ENCODE data around the gene HIP1R.

Gene HIP1R

GRCh38 chr12:122860854-122861586 lies 25.8 kb downstream of the HIP1R start:
- no peak for DNase-seq

DNA sequence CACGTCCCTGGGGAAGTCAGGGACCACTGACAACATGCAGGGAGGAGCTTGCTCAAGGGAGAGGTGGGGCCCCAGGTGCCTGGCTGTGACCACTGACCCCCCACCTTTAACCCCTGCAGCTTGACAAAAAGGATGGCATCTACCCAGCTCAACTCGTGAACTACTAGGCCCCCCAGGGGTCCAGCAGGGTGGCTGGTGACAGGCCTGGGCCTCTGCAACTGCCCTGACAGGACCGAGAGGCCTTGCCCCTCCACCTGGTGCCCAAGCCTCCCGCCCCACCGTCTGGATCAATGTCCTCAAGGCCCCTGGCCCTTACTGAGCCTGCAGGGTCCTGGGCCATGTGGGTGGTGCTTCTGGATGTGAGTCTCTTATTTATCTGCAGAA lies 26.3 kb downstream of the HIP1R start:
- DNase-seq = no peak

DNA sequence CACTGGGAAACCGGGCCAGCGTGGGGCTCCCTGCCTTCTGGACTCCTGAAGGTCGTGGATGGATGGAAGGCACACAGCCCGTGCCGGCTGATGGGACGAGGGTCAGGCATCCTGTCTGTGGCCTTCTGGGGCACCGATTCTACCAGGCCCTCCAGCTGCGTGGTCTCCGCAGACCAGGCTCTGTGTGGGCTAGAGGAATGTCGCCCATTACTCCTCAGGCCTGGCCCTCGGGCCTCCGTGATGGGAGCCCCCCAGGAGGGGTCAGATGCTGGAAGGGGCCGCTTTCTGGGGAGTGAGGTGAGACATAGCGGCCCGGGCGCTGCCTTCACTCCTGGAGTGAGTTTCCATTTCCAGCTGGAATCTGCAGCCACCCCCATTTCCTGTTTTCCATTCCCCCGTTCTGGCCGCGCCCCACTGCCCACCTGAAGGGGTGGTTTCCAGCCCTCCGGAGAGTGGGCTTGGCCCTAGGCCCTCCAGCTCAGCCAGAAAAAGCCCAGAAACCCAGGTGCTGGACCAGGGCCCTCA lies 26.9 kb downstream of the HIP1R start:
- no peak for DNase-seq

DNA sequence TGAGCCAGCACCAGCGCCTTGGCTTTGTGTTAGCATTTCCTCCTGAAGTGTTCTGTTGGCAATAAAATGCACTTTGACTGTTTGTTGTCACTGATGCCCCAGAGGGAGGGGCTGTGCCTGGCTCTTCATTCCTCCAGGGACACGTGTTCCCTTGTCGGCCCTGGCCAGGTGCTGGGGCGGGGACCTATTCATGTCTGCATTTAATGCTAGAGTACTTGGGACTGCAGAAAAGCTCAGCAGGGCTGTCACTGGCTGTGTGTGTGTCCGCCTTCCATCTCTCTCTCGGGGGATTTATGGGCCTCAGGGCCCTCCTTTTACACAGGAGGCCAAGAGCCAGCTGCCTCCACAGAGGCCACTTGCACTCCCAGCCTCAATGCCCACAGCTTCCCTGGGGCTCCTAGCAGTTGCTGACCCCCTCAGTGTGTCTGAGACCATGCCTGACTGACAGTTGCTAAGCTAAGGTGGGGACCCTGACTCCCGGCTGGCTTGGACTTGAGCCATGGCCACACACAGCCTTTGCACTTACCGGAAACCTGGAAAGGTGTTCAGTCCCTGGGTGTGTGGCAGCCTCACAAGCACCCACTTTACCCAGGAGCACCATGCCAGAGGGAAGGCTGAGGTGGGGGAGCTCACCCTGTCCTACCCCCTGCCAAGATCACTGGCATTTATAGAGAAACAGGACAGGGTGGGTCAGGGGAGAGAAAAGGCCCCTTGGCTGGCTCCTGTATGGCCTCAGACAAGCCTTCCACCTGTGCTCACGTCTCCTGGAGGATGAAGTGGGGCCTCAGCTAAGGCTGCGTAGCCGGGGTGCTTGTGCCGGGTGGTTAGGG lies 27.8 kb downstream of the HIP1R start:
- no peak for DNase-seq

GRCh38 chr12:122864894-122865253 lies 29.6 kb downstream of the HIP1R start:
- DNase-seq = no peak

DNA sequence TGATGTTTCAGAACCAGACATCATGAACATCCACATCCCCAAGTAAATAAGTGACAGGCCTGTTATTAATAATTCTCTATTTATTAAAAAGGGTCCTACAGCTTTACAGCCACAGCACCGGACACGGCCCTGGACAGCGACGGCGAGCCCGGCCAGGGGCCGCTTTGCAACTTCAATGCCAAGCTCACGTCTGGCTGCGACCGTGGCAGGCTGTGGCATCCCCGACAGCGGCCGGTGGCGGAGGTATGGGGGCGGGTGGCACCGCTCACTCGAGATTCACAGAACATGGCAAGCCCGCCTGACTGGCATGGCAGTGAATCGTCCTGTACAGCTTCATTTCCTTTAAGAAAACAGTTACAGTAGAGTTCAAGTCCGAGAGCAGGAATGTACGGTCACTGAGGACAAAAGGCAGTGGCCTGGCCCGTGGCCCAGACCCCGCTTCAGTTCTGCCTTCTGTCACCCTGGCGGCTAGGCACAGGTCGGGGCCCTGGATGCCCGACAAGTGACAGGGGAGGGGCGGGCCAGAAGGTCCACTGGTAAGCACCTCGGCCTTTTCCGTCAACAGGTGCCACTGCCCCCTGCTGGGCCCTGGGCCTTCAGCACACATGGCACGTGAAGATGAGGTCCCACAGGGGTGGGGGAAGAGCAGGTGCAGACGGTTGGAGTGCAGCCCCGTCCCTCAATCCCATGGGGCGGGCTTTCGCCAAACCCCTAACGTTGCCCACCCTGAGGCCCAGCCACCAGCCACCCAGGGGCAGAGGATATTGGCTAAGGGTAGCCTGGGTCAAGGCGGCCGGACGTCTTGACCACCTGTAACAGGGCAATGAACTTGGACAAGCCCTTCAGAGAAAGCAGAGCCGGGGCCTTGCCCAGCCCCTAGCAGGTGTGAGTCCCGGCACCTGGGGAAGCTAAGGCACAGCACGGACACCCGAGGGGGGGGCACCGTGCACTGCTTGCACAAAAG lies 30.3 kb downstream of the HIP1R start:
- DNase-seq = peak; percentile 15 to 19

- no peak for DNase-seq
Observed at GRCh38 chr12:122866379-122866778, 31.1 kb downstream of the HIP1R start.

DNA sequence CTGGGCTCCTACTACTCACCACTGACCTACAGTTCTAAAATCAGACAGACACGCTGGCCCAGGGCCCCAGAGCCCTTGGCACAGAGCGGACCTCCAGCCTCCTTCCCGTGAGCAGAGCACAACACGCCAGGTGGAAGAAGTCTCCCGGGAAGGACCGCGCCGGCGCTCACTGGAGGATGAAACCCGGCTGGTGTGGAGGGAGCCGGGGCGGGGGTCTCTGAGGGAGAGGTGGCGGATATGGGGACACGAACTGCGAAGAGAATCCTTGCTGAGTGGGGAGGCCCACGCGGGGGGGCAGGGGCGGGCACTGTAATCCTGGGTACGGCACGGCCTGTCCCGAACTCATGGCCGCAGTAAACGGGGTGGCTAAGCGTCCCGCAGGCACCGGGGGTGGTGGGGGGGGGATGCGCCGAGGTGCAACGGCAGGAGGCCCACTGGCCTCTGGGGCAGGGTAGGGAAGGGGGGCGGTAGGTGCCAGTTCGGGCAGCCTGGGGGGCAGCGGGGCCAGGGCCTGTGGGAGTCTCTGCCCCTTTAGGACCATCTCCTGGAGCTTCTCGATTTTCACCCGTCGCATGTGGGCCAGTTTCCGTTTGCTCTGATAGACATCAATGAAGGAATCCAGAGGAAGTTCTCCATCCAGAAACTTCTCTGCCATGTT lies 31.8 kb downstream of the HIP1R start:
- no peak for DNase-seq

GRCh38 chr12:122867691-122868461 lies 32.6 kb downstream of the HIP1R start:
- peak; percentile 32 to 39 for DNase-seq

DNA sequence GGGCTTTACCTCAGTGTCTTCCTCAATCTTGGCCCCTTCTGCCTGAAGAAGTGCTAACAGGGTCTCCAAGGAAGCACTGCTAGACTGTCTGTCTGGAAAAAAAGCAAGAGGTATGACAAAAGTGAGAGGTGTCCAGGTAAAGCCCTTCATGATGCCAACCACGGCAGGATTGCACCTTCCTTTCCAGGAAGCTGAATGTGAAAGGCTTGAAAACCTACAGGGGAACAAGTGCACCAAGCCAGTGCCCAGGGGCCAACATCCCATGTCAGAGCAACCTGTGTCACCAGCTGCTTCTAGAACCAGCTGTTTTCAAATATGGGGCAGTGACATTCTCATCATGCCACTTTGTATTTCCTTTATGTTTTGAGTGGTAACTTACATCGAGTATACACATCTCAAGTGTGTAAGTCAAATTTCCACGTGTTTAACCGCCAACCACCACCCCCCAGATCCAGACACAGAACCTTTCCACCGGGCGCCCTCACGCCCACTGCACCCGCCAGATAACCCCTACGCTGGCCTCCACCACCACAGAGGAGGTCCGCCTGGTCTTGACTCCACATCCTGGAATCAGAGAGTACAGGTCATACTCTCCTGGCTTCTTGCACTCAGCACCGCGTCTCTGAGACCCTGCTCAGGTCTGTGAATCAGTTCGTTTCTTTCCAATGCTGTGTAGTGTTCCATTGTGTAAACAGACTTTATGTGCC lies 33.4 kb downstream of the HIP1R start:
- no peak for DNase-seq

DNA sequence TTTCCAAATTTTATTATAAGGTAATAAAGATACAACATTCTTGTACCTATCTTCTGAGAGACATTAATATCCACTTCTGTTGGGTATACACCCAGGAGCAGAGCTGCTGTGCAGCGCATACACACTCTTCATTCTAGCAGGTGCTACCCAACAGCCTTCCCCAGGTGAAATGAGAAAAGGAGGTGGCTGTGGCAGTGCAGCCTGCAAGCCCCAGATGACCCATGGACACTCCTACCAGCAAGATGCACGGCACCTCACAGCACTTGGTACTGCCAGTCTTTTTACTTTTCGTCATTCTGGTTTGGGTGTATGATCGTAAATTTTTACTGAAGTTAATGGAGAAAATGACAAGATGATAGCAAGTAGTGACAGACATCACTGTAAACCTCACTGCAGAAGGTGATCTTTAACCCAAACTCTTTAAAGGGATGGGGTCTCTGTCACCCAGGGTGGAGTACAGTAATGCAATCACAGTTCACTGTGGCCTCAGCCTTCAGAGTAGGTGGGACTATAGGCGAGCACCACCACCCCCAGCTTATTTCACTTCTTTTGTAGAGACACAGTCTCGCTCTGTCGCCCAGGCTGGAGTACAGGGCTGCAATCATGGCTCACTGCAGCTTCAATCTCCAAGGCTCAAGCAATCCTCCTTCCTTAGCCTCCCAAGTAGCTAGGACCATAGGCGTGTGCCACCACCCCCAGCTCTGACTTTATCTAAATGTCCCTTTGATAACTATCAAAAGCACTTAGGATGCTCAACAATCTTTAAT lies 34.1 kb downstream of the HIP1R start:
- DNase-seq = no peak

DNA sequence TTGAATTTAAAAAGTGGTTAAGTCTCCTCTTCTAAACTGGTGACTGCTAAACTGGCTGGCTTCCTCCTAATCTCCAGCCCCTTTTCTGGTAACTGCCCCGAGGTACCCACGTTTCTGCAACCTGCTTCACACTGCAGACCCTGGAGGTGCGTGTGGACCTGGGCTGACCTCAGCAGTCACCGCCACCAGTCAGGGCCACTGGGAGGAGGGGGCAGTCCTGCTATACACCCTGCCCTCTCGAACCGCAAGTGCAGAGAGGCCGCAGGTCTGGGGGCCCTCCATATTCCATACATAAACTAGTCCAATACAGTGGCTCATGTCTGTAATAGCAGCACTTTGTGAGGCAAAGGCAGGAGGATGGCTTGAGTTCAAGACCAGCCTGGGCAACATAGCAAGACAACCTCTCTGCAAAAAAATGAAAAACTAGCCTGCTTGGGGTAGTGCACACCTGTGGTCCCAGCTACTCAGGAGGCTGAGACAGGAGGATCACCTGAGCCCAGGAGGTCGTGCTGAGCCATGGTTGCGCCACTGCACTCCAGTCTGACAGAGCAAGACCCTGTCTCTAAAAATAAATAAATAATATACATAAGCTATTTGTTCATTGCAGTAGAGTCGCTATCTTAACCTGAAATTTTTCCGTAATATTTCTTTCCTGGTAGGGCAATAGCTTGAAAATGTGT lies 35.0 kb downstream of the HIP1R start:
- no peak for DNase-seq

GRCh38 chr12:122870867-122871664 lies 35.8 kb downstream of the HIP1R start:
- DNase-seq = peak in 1 of 2 experiments; percentile 33

- DNase-seq = peak; percentile 96 to 98
Observed at GRCh38 chr12:122871851-122872780, 36.9 kb downstream of the HIP1R start.

GRCh38 chr12:122872815-122873361 lies 37.6 kb downstream of the HIP1R start:
- no peak for DNase-seq

GRCh38 chr12:122873540-122873939 lies 38.3 kb downstream of the HIP1R start:
- no peak for DNase-seq

- no peak for DNase-seq
Observed at GRCh38 chr12:122874081-122874480, 38.8 kb downstream of the HIP1R start.

Data from Kasumi-1 (cell line).